ENCODE results near the gene PPP2R5C. TPM values are rescaled to one million over a fixed set of nuclear protein-coding genes. Genes with fewer than 3 reads are reported as not detected.
A peak's percentile ranks its signal among the peaks of the same experiment; 100 is the strongest.

The PPP2R5C gene
- total and polyA plus RNA-seq, 2 experiments from 2014 or later = 60.4 to 84.9 TPM

DNA sequence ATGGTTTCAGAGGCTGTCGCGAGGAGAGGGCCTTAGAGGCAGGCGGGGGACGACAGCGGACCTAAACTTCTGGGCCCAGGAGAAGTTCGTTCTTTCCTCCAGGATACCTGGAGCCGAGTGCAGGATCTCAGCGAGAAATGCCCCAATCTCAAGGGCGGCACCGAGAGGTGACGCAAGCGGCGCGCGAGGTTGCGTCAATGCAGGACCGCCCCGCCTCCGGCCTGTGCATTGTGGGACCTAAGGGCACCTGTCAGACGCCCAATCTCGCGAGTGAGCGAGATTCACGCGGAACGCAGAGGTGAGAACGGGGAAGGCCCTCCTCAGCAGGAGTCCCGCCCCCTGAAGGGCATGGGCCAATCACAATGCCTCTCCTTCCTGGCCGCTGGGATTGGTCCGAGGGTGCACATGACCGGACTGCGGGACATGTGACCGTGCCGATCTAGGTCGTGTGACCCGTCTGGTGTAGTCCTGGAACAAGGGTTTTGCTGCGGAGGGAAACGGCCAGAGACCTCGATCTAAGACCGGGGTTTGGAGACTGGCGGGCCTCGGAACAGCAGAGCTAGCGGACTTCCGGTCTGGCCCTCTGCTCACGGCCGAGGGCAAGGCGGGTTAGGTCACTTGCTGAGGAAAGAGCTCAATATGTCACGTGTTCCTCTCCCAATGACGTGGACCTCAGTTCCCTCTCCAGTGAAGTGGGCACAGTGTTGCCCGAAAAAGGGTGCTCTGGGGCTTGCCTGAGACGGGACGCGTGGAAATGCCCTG is 186.6 kb downstream of the PPP2R5C start:
- DNase-seq (ENCODE audit: low read depth in 1 of 2, low spot score in 1 of 2) = peak; percentile 100

GRCh38 chr14:101948666-101949216 is 187.2 kb downstream of the PPP2R5C start:
- peaks cover 20% of the 10 kb centered on the region for H3K27me3 ChIP-seq
- H3K36me3 ChIP-seq = no peaks in the 10 kb centered on the region
- peak overlapping the region; percentile 61 for H3K4me3 ChIP-seq
- H3K9me3 ChIP-seq (ENCODE audit: low read depth) = no peaks in the 10 kb centered on the region
- DNase-seq (ENCODE audit: low read depth in 1 of 2, low spot score in 1 of 2) = no peak
- peaks cover 6% of the 10 kb centered on the region for H3K4me1 ChIP-seq (ENCODE audit: low read depth)
- H3K27ac ChIP-seq = peak overlapping the region; percentile 92
- TF ChIP-seq, protein P1, sequence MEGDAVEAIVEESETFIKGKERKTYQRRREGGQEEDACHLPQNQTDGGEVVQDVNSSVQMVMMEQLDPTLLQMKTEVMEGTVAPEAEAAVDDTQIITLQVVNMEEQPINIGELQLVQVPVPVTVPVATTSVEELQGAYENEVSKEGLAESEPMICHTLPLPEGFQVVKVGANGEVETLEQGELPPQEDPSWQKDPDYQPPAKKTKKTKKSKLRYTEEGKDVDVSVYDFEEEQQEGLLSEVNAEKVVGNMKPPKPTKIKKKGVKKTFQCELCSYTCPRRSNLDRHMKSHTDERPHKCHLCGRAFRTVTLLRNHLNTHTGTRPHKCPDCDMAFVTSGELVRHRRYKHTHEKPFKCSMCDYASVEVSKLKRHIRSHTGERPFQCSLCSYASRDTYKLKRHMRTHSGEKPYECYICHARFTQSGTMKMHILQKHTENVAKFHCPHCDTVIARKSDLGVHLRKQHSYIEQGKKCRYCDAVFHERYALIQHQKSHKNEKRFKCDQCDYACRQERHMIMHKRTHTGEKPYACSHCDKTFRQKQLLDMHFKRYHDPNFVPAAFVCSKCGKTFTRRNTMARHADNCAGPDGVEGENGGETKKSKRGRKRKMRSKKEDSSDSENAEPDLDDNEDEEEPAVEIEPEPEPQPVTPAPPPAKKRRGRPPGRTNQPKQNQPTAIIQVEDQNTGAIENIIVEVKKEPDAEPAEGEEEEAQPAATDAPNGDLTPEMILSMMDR (IDR thresholded peaks at IDR 0.05; ENCODE audit: low read depth, low read length) = no peak

More for the DNA sequence above, 186.6 kb downstream of the PPP2R5C start:
- Histone ChIP-seq H3K27me3 (peaks cover 26% of the 10 kb centered on the region), H3K27ac (peak overlapping the region; percentile 97), H3K4me3 (peak overlapping the region; percentile 70), H3K36me3 (no peaks in the 10 kb centered on the region), H3K4me1 (ENCODE audit: low read depth) (peaks cover 6% of the 10 kb centered on the region), H3K9me3 (ENCODE audit: low read depth) (no peaks in the 10 kb centered on the region)
- TF ChIP-seq, protein P1 (IDR thresholded peaks at IDR 0.05; ENCODE audit: low read depth, low read length) = no peak

- no peak overlapping the region for H3K27ac ChIP-seq
- no peak for DNase-seq (ENCODE audit: low read depth in 1 of 2, low spot score in 1 of 2)
- no peaks in the 10 kb centered on the region for H3K9me3 ChIP-seq (ENCODE audit: low read depth)
- H3K4me3 ChIP-seq = no peak overlapping the region
- H3K36me3 ChIP-seq = no peaks in the 10 kb centered on the region
- H3K27me3 ChIP-seq = peaks cover 8% of the 10 kb centered on the region
- TF ChIP-seq, protein P1 (IDR thresholded peaks at IDR 0.05; ENCODE audit: low read depth, low read length) = no peak
- H3K4me1 ChIP-seq (ENCODE audit: low read depth) = peaks cover 6% of the 10 kb centered on the region
Measured at GRCh38 chr14:101950100-101950499, 188.6 kb downstream of the PPP2R5C start.

DNA sequence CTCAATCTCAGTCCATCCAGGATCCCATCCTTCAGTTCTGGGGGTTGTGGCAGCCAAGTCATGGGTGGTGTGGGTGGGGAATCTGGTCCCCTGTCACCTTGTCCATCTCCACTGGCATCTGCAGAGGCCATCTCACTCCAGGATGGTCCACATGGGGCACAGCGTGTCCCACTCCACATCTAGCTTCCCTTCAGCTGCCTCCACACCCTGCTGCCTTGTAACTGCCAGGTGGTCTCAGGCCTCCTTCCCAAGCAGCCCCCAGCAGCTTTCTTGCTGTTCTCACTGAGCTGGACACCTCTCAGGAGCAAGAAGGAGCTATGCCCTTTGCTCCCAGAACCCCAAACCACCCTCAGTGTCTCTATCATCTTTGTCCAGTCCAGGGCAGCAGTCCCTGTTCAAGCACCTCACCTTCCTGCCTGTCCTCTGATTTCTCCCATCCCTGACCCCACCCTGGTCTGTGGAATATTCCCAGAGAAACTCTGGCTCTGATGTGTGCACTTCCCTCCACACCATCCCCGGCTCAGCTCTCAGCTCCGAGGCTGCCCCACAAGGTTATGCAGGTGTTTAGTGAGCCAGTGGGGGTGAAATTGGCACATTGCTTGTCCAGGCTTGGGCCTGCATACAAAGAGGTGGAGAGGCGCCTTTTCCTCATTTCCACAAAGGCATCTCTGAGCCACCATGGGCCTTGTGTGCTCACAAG is 189.2 kb downstream of the PPP2R5C start:
- Histone ChIP-seq H3K4me3 (no peak overlapping the region), H3K9me3 (ENCODE audit: low read depth) (no peaks in the 10 kb centered on the region), H3K27ac (no peak overlapping the region), H3K36me3 (no peaks in the 10 kb centered on the region), H3K27me3 (peaks cover 5% of the 10 kb centered on the region), H3K4me1 (ENCODE audit: low read depth) (peaks cover 6% of the 10 kb centered on the region)
- TF ChIP-seq, protein P1 (IDR thresholded peaks at IDR 0.05; ENCODE audit: low read depth, low read length) = no peak
- DNase-seq (ENCODE audit: low read depth in 1 of 2, low spot score in 1 of 2) = no peak

DNA sequence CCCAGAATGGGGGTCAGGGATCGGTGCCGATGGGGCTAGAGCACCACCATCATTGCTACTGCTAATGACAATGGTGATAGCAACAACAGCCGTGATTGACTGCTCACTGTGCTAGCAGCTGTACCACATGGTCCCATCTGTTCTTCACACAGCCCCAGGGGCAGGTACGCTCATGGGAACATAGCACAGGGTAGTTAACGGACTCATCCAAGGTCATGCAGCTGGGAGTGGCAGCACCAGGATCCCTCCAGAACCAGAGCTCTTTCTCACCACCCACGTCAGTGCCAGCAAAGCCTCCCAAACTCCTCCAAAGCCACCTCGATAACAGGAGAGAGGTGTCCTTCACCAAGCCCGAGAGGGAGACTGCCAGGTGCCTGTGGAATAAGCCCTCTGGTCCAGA is 191.6 kb downstream of the PPP2R5C start:
- Histone ChIP-seq H3K27ac (no peak overlapping the region), H3K36me3 (no peaks in the 10 kb centered on the region), H3K9me3 (ENCODE audit: low read depth) (no peaks in the 10 kb centered on the region), H3K27me3 (no peaks in the 10 kb centered on the region), H3K4me1 (ENCODE audit: low read depth) (peaks cover 6% of the 10 kb centered on the region), H3K4me3 (no peak overlapping the region)
- TF ChIP-seq, protein P1 (IDR thresholded peaks at IDR 0.05; ENCODE audit: low read depth, low read length) = no peak
- DNase-seq (ENCODE audit: low read depth in 1 of 2, low spot score in 1 of 2) = no peak

Measured in cardiac muscle cell (in vitro differentiated cells and primary cell).